Endothelial cell of umbilical vein (primary cell): ENCODE measurements around the gene SIX5. TPM values are rescaled to one million over a fixed set of nuclear protein-coding genes. Genes with fewer than 3 reads are reported as not detected.

ENCODE experiments used
- BruUV-seq: library from RNA; stranded (reverse); fragments of 400-500 nt; replicated peaks from 2 replicates; lab custom pipeline; 2021; lab: Mats Ljungman, UMichigan
- CTCF ChIA-PET: fragments of 300-600, 350-600 bp; sonication (Branson Sonifier 250); formaldehyde crosslinking; loops from one replicate; lab custom pipeline; 2021; ENCODE audit warnings: antibody characterized with exemption, inconsistent platforms; lab: Charles Lee
- POLR2A ChIA-PET: fragments of 300-600, 350-600 bp; sonication (Branson Sonifier 250); formaldehyde crosslinking; loops from one replicate; lab custom pipeline; 2021; ENCODE audit warnings: antibody characterized with exemption, inconsistent platforms; lab: Charles Lee
- DNase-seq: peaks from one replicate; pipeline ENCODE4 v3.0.0-alpha.2; 2011; ENCODE audit warnings: low read depth, low spot score
- FAIRE-seq: peaks from 2 replicates; lab custom pipeline; 2011; peaks lifted over from hg19 to GRCh38; lab: Jason Lieb, UNC
- H2AFZ ChIP-seq: 2 replicates; pipeline ENCODE4 v1.6.0; 2012; ENCODE audit warnings: low read depth, low read length, control low read depth, inconsistent platforms
- H3K27ac ChIP-seq: 2 replicates; pipeline ENCODE4 v1.5.1; 2011; ENCODE audit warnings: low read depth, mild to moderate bottlenecking, control low read depth, low read length, moderate library complexity; ENCODE audit not compliant: insufficient read depth
- H3K27me3 ChIP-seq, 2 experiments: 2 replicates each; pipeline versions ENCODE4 v1.6.0 to v1.6.1; 2011; ENCODE audit warnings: low read length in 2 of 2, mixed read lengths in 1 of 2; ENCODE audit not compliant: control insufficient read depth in 2 of 2, insufficient read depth in 2 of 2
- H3K36me3 ChIP-seq, 2 experiments: 2 replicates in 1 of 2; 3 replicates in 1 of 2; pipeline ENCODE4 v1.5.1; 2011; ENCODE audit warnings: low read length in 2 of 2, mild to moderate bottlenecking in 1 of 2, moderate library complexity in 1 of 2; ENCODE audit not compliant: control insufficient read depth in 2 of 2, insufficient read depth in 2 of 2; ENCODE audit errors: extremely low read depth in 1 of 2
- H3K4me1 ChIP-seq: 3 replicates; pipeline ENCODE4 v1.5.1; 2011; ENCODE audit warnings: mild to moderate bottlenecking, low read length; ENCODE audit not compliant: control insufficient read depth, insufficient read depth; ENCODE audit errors: extremely low read depth
- H3K4me2 ChIP-seq: 2 replicates; pipeline ENCODE4 v1.6.1; 2011; ENCODE audit warnings: low read length, control low read depth, mixed read lengths; ENCODE audit not compliant: insufficient read depth
- H3K4me3 ChIP-seq, 3 experiments: fragments of 200-600 bp in 1 of 3; sonication (generic), shearing (Covaris generic) in 1 of 3; replicated peaks in 1 of 3; 2 replicates each; pipeline ENCODE4 v1.5.1; 2011 to 2016; ENCODE audit warnings: control low read depth in 3 of 3, low read length in 3 of 3, mild to moderate bottlenecking in 2 of 3, inconsistent platforms in 1 of 3, low read depth in 1 of 3, moderate library complexity in 1 of 3; ENCODE audit not compliant: insufficient read depth in 1 of 3
- H3K79me2 ChIP-seq: 2 replicates; pipeline ENCODE4 v1.6.0; 2012; ENCODE audit warnings: low read length, inconsistent platforms; ENCODE audit not compliant: control insufficient read depth, insufficient read depth
- H3K9ac ChIP-seq: replicated peaks from 2 replicates; pipeline ENCODE3; 2011; ENCODE audit warnings: low read length, control low read depth; ENCODE audit not compliant: insufficient read depth; ENCODE audit errors: extremely low read depth
- H3K9me1 ChIP-seq: replicated peaks from 3 replicates; pipeline ENCODE4 v1.6.0; 2011; ENCODE audit warnings: mild to moderate bottlenecking, low read length; ENCODE audit not compliant: control insufficient read depth, insufficient read depth; ENCODE audit errors: extremely low read depth
- H3K9me3 ChIP-seq: replicated peaks from 2 replicates; pipeline ENCODE4 v1.5.1; 2012; ENCODE audit warnings: low read length, inconsistent platforms; ENCODE audit not compliant: control insufficient read depth, insufficient read depth
- H4K20me1 ChIP-seq: replicated peaks from 2 replicates; pipeline ENCODE3; 2011; ENCODE audit warnings: mild to moderate bottlenecking, low read length; ENCODE audit not compliant: control insufficient read depth, insufficient read depth; ENCODE audit errors: extremely low read depth
- CTCF ChIP-seq, 2 donors: IDR thresholded peaks; 1 replicate in 1 of 2; 2 replicates in 1 of 2; pipeline ENCODE4 v1.5.1; 2011; ENCODE audit warnings: low read length in 2 of 2, mild to moderate bottlenecking in 2 of 2, moderate library complexity in 2 of 2, control low read depth in 1 of 2, inconsistent platforms in 1 of 2, low read depth in 1 of 2; ENCODE audit not compliant: insufficient read depth in 1 of 2; ENCODE audit errors: extremely low read depth in 1 of 2
- EZH2 ChIP-seq: IDR thresholded peaks from 2 replicates; pipeline ENCODE4 v1.6.1; 2012; ENCODE audit warnings: borderline replicate concordance, low read depth, mild to moderate bottlenecking, moderate library complexity, low read length, inconsistent platforms; ENCODE audit not compliant: severe bottlenecking
- FOS ChIP-seq: IDR thresholded peaks from 2 replicates; pipeline ENCODE4 v1.6.1; 2011; ENCODE audit warnings: mild to moderate bottlenecking, low read length, moderate library complexity, borderline replicate concordance; ENCODE audit not compliant: insufficient read depth
- GATA2 ChIP-seq: IDR thresholded peaks from 2 replicates; pipeline ENCODE4 v1.7.0; 2011; ENCODE audit warnings: low read depth, mild to moderate bottlenecking, moderate library complexity, mixed read lengths, low read length; ENCODE audit not compliant: insufficient read length, insufficient read depth
- JUN ChIP-seq: IDR thresholded peaks from 2 replicates; pipeline ENCODE4 v1.6.1; 2011; ENCODE audit warnings: borderline replicate concordance, low read depth; ENCODE audit not compliant: insufficient read length, insufficient read depth
- MAX ChIP-seq: IDR thresholded peaks from 2 replicates; pipeline ENCODE4 v1.6.1; 2011; ENCODE audit not compliant: insufficient read depth, insufficient read length
- MYC ChIP-seq: IDR thresholded peaks from one replicate; pipeline ENCODE4 v1.6.1; 2011; ENCODE audit warnings: mild to moderate bottlenecking, low read depth, low read length
- POLR2A ChIP-seq: IDR thresholded peaks from 2 replicates; pipeline ENCODE4 v1.6.1; 2012; ENCODE audit warnings: low read depth, mild to moderate bottlenecking, control low read depth, low read length
- POLR2AphosphoS5 ChIP-seq: IDR thresholded peaks from 2 replicates; pipeline ENCODE4 v1.6.1; 2012; ENCODE audit warnings: low read depth, mild to moderate bottlenecking, control low read depth, low read length, moderate library complexity; ENCODE audit not compliant: insufficient read depth
- dilution Hi-C: fragments of 300-500 bp; cut with MboI; formaldehyde crosslinking; loops from one replicate; pipeline ENCODE4 v1.15.0; 2019; ENCODE audit warnings: low sequenced_read_pairs; ENCODE audit not compliant: extremely low pct_ligation_motif_present
- intact Hi-C: fragments of 100-400 bp; cut with micrococcal nuclease; formaldehyde crosslinking; loops from one replicate; pipeline ENCODE4 v1.10.0; 2022
- polyA plus RNA-seq, 4 experiments: library from polyadenylated mRNA; depleted of rRNA in 3 of 4; stranded (reverse) in 3 of 4; unstranded in 1 of 4; fragments of >200 nt; gene quantifications; 2 replicates each; pipeline versions ENCODE4 v1.2.1 to v1.2.3, GENCODE V29; 2011 to 2012; ENCODE audit warnings: missing spikeins in 1 of 4
- total RNA-seq: library from RNA; stranded (reverse); gene quantifications from 2 replicates; pipeline ENCODE4 v1.2.3, GENCODE V29; 2021

Gene SIX5
- total and polyA plus RNA-seq, 2 donors (not counting 3 experiments of a cell fraction or from before 2014, with no cell fraction given), result 13.1 to 16.7 TPM

- Histone ChIP-seq H3K9me1 (no peaks in the 10 kb centered on the region), H3K27me3 (no peaks in the 10 kb centered on the region), H3K4me2 (no peak overlapping the region), H3K9ac (no peak overlapping the region), H3K27ac (no peak overlapping the region), H3K36me3 (no peaks in the 10 kb centered on the region), H3K4me1 (peaks cover 10% of the 10 kb centered on the region), H4K20me1 (no peaks in the 10 kb centered on the region), H3K9me3 (no peaks in the 10 kb centered on the region), H3K79me2 (peaks cover 2% of the 10 kb centered on the region), H2AFZ (no peak overlapping the region), H3K4me3 (no peak overlapping the region)
- no peak for FAIRE-seq
- ChIA-PET CTCF (interaction anchor here (6.7 kb wide), 1 partner anchor 73 kb away, joined by 56 read pairs; the partner anchor contains the start of genes QPCTL and SNRPD2), POLR2A (no interaction called here)
- no peak for TF ChIP-seq GATA2
- TF ChIP-seq JUN, result no peak
- TF ChIP-seq FOS, result no peak
- no peak for TF ChIP-seq POLR2AphosphoS5
- TF ChIP-seq EZH2, result no peak
- no peak for TF ChIP-seq POLR2A
- TF ChIP-seq MYC, result no peak
- no peak for TF ChIP-seq CTCF (IDR thresholded peaks at IDR 0.05; ENCODE audit: extremely low read depth in 1 of 2, insufficient read depth in 1 of 2, low read depth in 1 of 2, low read length in 2 of 2)
- TF ChIP-seq MAX, result no peak
- no peak for DNase-seq
- BruUV-seq, result no TSS peak
- intact Hi-C loops (no loop called here), dilution Hi-C loops (no loop called here)
Measured at GRCh38 chr19:45765702-45766295, 3.3 kb downstream of the SIX5 start.
